Stimulated activated CD4-positive, alpha-beta T cell treated with anti-CD3 and anti-CD28 coated beads, Interleukin-4, amount 100 ng/mL, for 4 hours (primary cell): ENCODE results near the gene UNC5B.

ENCODE experiments used
- DNase-seq, 2 experiments: peaks; one replicate each; pipeline ENCODE4 v3.0.0-alpha.2; 2020

The UNC5B gene

DNA sequence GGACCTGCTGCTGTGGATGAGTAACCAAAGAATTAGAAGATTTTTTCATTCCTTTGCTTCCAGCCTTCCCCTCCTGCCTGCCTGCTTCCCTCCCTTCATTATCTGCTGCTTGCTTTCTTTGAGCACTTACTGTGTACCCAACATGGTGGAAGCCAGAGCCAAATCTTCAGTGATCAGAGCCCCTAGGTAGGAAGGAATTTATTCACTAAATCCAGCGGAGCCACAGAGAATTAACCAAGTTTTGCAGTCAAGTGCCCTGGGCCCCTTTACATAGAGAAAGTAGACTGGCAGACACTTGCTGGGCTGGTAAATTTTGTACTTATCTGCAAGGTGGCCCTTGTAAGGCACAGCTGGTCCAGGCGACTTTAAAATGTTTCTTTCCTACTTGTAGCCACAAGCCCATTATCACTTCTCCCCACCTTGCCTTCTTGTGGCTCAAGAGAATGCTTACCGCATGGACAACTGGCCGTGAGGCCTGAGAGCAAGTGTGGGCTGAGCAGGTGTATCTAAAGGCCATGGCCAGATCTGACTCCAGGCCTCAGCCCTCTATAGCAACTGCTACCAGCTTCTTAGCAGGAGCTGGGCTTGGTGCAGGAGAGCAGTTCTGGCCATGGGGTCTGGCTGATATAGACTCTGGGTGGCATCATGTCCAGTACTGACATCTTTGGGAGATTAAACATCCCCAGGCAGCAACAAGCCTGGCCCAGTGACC is 11.1 kb downstream of the UNC5B start:
- DNase-seq = no peak

- DNase-seq = no peak
Measured at GRCh38 chr10:71225291-71226058, 13.1 kb downstream of the UNC5B start.

GRCh38 chr10:71228875-71229675 is 16.7 kb downstream of the UNC5B start:
- DNase-seq = no peak

DNA sequence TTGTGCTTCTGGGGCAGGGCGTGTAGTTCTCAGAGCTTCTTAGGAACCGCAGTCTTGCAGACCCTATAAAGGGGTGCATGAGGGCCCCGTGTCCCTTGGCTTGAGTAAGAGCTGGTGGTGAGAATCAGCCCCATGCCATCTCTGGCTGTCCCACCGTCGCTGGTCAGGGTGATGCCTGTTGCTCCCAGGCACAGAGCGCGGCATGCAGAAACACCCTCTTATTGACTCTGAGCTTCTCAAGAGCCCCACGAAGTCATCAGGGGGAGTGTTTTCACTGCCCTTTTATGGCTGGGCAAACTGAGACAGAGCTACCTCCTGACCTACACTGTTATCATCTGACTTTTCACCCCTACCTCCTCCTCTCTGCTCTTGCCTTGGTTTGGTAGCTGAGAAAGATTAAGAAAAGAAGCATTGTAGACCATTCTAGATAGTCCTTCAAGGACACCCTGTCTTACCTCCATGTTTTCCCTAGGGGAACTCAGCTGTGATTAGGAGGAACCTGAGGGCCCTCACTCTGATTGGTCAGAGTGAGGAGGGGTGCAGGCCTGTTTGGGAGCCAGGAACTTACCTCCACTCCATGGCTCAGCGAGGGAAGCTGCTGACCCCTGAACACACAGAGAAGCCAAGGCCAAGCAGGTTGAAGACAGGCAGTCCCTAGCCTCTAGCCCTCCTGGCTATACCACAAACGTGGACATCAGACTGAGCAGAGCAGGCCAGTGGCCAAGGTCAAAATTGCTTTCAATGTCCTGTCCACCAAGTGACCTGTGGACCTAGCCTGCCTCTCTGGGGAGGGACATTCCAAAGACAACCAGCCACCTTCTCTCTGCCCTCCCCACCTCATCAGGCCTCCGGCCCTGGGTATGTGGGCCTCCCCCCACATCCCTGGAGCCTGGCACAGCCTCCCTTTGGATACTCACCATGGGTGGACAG is 17.6 kb downstream of the UNC5B start:
- no peak for DNase-seq

DNA sequence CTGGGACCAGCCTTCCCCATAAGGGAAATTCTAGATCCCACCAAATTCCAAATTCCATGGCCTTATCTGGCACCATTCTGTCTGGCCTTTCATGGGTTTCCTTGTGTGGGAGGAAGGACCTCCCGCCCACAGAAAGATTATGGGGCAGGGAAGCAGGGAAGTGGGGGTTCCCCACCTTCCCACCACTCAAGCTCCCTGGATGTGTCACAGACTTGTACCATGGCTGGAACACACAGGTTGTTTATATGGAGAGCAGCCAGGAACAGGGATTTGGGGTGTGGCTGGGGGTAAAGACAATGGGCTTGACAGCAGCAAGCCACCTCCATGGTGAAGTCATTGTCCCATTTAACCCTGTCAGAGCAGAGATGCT is 18.3 kb downstream of the UNC5B start:
- DNase-seq = no peak

- DNase-seq = no peak
Measured at GRCh38 chr10:71231206-71231605, 18.8 kb downstream of the UNC5B start.

DNA sequence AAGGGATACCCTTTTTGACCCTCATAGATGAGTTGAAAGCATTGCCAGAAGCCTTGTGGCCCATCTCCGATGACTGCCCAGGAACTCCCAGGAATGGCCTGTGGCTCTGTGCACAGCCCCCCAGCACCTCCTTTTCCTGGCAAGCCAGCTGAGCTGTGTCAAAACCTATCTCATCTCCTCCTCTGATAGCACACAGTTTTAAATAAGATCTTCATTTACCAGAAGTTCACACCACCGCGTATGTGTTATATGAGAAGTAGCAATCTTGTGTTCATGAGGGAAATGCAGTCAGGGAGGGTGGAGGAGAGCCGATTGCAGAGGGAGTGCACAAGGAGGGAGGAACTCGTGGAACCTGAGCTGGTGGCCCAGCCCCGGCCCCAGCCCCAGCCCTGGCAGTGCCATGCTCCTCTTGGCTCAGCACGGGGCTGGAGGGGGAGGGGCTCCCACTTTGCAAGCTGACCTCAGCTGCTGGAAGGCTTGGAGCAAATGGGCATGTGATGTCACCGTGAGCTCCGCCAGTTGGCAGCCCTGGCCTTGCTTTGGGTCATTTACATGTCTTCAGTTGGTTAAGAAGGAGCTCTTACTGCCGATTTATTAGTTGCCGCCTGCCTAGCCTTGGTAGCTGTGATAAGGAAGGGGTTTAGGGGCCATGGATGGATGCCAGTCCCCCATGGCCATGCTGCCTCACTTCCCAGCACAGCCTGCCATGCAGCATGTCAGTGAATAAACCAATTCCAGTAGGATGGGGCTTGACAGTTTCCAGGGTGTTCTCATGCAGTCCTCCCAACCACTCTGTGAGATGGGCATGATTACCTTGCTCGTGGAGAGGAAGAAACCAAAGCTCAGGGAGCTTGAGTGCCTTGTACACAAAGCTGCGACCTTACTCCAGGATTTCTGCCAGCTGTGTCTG is 20.0 kb downstream of the UNC5B start:
- no peak for DNase-seq

DNA sequence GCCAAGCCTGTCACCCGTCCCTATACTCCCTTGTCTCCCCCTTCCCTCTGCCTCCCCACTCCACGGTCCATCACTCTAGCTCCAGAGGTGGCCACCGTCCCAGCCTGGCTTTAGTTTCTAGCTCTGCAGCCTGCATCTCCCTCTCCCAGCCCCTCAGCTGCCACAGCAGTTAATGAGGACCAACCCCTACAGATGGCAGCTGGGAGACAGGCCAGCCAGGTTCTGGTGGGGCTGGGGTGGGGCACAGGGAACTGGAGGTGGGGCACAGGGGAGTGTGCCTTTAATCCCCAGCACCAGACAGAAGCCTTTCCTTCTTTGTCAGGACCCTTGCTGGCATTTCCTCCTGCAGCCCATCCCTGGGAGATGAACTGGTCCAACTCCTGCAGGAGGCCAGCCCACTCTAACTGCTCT is 21.1 kb downstream of the UNC5B start:
- DNase-seq = no peak

DNA sequence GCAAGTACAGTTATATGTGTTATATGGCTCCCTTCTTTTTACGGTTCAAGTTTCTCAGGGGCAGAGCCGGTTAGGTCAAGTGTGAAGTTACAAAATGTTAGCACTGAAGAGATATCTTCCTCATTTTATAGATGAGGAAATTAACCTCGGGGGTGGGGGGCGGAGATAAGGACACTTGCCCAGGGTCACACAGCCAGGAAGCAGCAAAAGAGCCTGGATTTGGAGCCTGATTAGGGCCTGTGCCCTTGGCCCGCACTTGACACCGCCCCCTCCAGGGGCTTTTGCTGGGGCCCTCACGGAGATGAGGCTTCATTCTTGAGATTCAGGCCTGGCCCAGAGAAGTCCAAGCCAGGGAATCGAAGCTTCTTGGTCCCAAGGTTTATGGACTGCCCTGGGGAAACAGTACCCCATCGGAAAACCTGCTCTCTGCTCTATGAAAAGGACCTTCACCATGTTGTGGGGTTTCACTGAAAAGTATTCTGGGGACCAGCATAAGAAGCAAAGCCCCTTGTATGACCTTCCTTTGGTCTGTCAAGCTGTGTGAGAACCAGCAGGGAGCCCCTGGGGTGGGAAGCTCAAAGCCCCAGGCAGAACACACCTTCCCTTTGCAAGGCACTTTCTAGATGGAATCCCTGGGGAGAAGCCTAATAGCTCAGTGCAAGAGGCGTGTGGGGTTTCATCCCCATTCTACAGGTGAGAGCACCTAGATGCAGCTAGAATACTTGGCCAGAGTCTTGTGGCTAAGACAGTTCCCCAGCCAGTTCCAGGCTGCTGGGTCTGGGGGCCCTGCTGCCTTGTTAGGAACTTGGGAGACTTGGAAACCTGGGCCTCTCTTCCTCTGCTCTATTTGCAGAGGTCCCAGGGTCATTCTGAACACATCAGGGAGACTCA is 21.9 kb downstream of the UNC5B start:
- DNase-seq = no peak

GRCh38 chr10:71234970-71235685 is 22.8 kb downstream of the UNC5B start:
- DNase-seq = no peak

GRCh38 chr10:71235808-71236207 is 23.4 kb downstream of the UNC5B start:
- no peak for DNase-seq

DNA sequence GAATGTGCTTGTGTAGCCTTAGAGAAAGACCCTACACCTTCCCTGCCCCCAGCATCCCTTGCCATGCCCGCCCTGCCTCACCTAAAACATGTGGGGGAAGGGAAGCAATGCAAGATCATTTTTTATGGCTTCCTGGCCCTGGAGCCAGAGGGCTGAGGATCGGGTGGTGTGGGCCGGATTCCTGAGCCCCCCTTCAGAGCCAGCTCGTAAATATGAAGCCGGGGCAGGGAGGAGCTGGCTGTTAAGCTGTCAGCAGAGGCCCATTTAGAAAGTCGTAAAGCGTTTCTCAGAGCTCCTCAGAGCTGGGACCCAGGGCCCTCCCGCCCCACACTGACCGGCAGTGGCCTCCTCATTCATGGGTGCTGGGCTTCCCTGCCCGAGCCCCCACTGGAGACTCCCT is 23.9 kb downstream of the UNC5B start:
- DNase-seq = no peak

DNA sequence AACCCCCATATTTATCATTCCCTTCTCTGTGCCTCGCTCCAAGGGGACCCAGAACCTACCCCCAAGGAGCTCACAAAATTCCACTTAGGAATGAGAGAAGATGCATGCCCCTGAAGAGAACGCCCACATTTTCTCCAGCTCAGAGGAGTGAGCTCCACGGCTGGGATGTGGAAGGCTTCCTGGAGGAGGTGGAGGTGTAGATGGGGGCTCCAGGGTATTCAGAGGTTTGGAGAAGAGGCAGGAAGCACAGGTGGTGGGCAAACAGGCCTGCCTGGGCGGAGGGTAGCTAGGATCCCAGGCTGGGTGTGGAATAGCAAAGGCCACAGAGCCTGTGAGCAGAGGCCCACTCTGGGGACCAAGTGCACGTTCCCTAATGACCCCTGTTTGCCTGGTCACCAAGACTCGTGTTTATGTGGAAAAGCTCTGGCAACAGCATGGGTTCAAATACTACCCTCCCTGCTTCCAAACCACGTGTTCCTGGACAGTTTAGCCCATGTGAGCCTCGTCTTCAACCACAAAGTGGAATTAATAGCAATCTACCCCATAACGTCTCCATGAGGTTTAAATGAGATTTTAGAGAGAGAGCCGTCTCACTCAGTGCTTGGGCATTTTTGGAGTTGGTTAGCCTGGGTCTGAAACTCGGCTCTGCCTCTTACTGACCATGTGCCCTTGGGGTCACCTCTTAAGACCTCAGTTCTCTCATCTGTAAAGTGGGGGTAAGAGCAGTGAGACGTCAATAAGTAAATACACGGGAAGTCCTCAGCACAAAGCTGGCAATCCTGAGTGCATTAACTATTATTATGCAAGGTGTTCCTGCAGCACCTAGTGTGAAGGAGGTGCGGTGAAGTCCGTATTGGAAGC is 24.7 kb downstream of the UNC5B start:
- DNase-seq = no peak

DNA sequence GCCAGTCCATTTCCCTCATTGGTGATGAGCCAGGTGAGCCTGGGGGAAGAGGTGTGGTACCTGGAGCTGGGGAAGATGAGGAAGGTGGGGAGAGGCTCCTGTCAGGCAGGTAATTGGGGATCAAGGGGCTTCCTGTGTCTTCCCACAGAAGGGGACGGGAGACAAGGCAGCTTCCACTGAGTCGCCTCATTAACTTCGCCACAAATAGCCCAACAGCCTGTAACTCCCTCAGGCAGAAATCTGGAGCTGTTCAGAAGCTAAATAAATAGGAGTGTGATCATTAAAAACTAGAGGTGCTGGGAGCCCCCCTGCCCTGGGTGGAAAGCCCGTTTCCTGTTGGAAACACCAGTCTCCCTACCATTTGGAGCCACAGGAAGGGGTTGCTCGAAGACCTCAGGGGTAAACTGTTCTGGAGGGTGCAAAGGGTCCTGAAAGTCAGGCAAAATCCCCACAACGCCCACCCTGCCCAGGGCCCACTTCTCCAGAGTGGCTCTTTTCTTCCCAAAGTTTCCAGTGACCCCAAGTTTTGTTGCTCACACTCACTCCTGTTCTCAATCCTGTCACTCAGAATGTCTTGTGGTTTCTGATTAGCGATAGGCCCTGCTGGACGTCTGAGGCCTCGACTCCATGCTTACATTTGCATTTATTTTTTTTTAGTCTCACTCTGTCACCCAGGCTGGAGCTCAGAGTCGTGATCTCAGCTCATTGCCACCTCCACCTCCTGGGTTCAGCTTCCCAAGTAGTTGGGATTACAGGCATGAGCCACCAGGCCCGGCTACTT is 25.7 kb downstream of the UNC5B start:
- no peak for DNase-seq

GRCh38 chr10:71238626-71239025 is 26.3 kb downstream of the UNC5B start:
- no peak for DNase-seq

DNA sequence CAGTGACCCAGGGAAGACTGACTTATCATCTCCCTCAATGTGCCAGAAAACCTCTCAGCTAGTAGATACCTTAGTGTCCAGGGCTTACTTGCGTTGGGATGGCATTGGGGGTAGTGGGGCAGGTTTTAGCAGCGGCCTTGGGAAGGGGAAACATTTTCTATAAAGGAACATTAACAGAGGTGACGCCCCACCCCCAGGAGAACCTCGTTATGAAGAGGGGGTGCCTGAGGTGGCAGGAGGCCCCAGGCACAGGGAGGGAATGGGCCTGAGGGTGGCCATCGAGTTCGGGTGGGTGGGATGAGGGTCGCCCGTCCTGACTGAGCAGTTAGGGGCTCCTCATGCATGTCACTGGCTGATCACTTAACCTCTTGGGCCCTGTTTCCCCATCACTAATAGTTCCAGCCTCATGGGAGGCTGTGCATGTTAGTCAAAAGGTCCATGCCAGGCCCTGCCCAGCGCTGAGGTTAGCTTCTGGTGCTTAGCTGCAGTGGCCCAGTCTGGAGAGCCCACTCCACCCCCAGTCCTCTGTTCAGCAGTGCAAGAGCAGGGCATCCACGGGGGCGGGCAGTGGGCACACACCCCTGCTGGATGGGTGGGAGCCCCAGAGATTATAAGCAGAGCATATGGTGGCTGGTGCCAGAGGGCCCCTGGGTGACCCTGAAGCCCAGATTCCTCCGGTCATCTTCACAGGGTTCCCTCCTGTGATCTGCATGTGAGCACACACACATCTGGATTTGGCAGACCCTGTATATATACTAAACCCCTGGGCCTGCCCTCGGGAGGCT is 27.0 kb downstream of the UNC5B start:
- DNase-seq = no peak
